Measurements from ENCODE around the gene KLHL8.

The KLHL8 gene

GRCh38 chr4:87126056-87126455 is 94.4 kb downstream of the KLHL8 start:
- H3K36me3 ChIP-seq (replicated peaks; ENCODE audit: low read depth, low read length): peaks cover 41% of the 10 kb centered on the region
- no peak overlapping the region for H2AFZ ChIP-seq (ENCODE audit: low read depth, low read length)
- no peaks in the 10 kb centered on the region for H3K9me3 ChIP-seq (ENCODE audit: insufficient read depth, low read length)
- H3K4me2 ChIP-seq (ENCODE audit: low read length): no peak overlapping the region
- no peak overlapping the region for H3K27ac ChIP-seq (ENCODE audit: low read length)
- no peak for TF ChIP-seq EZH2phosphoT487 (IDR thresholded peaks at IDR 0.05; ENCODE audit: low read depth)
- H3K9ac ChIP-seq (ENCODE audit: low read length): no peak overlapping the region
- H3K27me3 ChIP-seq (ENCODE audit: low read depth, low read length): no peaks in the 10 kb centered on the region
- H3K4me3 ChIP-seq (ENCODE audit: low read length): no peak overlapping the region
- H3K4me1 ChIP-seq (ENCODE audit: low read length): no peaks in the 10 kb centered on the region; the same call in 1 of the 2 replicates
- H4K20me1 ChIP-seq (ENCODE audit: insufficient read depth, low read length): no peaks in the 10 kb centered on the region
- H3K79me2 ChIP-seq (ENCODE audit: low read length): no peaks in the 10 kb centered on the region

DNA sequence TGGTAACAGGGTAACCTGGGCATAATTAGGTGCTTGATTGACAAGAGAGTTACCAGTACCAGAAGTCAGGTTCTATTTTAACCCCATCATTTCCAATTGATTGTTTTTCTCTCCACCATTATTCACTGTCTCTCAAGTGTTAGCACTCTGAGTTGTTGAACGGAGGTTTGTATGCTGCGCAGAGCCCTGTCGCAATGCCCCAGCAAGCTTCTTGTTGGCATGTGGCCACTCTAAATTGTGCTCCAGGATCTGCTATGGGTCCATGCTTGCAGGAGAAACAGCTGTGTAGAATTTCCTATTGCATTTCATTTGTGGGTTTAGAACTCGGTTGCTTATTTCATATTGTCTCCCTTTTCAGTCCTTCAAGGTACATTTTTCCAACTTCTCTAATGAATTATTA is 98.2 kb downstream of the KLHL8 start:
- no peak overlapping the region for H3K4me2 ChIP-seq (ENCODE audit: low read length)
- H3K27ac ChIP-seq (ENCODE audit: low read length): no peak overlapping the region
- no peaks in the 10 kb centered on the region for H3K27me3 ChIP-seq (ENCODE audit: low read depth, low read length)
- no peaks in the 10 kb centered on the region for H3K79me2 ChIP-seq (ENCODE audit: low read length)
- no peaks in the 10 kb centered on the region for H3K9me3 ChIP-seq (ENCODE audit: insufficient read depth, low read length)
- no peak overlapping the region for H2AFZ ChIP-seq (ENCODE audit: low read depth, low read length)
- H4K20me1 ChIP-seq (ENCODE audit: insufficient read depth, low read length): no peaks in the 10 kb centered on the region; the same call in 1 of the 2 replicates
- H3K4me1 ChIP-seq (ENCODE audit: low read length): peaks cover 25% of the 10 kb centered on the region
- H3K4me3 ChIP-seq (ENCODE audit: low read length): no peak overlapping the region
- TF ChIP-seq EZH2phosphoT487 (IDR thresholded peaks at IDR 0.05; ENCODE audit: low read depth): no peak
- TF ChIP-seq, protein P1, sequence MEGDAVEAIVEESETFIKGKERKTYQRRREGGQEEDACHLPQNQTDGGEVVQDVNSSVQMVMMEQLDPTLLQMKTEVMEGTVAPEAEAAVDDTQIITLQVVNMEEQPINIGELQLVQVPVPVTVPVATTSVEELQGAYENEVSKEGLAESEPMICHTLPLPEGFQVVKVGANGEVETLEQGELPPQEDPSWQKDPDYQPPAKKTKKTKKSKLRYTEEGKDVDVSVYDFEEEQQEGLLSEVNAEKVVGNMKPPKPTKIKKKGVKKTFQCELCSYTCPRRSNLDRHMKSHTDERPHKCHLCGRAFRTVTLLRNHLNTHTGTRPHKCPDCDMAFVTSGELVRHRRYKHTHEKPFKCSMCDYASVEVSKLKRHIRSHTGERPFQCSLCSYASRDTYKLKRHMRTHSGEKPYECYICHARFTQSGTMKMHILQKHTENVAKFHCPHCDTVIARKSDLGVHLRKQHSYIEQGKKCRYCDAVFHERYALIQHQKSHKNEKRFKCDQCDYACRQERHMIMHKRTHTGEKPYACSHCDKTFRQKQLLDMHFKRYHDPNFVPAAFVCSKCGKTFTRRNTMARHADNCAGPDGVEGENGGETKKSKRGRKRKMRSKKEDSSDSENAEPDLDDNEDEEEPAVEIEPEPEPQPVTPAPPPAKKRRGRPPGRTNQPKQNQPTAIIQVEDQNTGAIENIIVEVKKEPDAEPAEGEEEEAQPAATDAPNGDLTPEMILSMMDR (IDR thresholded peaks at IDR 0.05; ENCODE audit: low read depth, low read length): no peak
- H3K9ac ChIP-seq (ENCODE audit: low read length): no peak overlapping the region
- peaks cover 40% of the 10 kb centered on the region for H3K36me3 ChIP-seq (replicated peaks; ENCODE audit: low read depth, low read length)

GRCh38 chr4:87121341-87122065 is 98.9 kb downstream of the KLHL8 start:
- peaks cover 25% of the 10 kb centered on the region for H3K4me1 ChIP-seq (ENCODE audit: low read length)
- no peak overlapping the region for H3K9ac ChIP-seq (ENCODE audit: low read length)
- H3K27me3 ChIP-seq (ENCODE audit: low read depth, low read length): no peaks in the 10 kb centered on the region
- no peaks in the 10 kb centered on the region; the same call in 1 of the 2 replicates for H4K20me1 ChIP-seq (ENCODE audit: insufficient read depth, low read length)
- TF ChIP-seq, protein P1 (IDR thresholded peaks at IDR 0.05; ENCODE audit: low read depth, low read length): no peak
- no peak for TF ChIP-seq EZH2phosphoT487 (IDR thresholded peaks at IDR 0.05; ENCODE audit: low read depth)
- no peak overlapping the region for H3K4me2 ChIP-seq (ENCODE audit: low read length)
- peaks cover 41% of the 10 kb centered on the region for H3K36me3 ChIP-seq (replicated peaks; ENCODE audit: low read depth, low read length)
- H3K27ac ChIP-seq (ENCODE audit: low read length): no peak overlapping the region
- H3K79me2 ChIP-seq (ENCODE audit: low read length): no peaks in the 10 kb centered on the region
- no peaks in the 10 kb centered on the region for H3K9me3 ChIP-seq (ENCODE audit: insufficient read depth, low read length)
- H2AFZ ChIP-seq (ENCODE audit: low read depth, low read length): no peak overlapping the region
- H3K4me3 ChIP-seq (ENCODE audit: low read length): no peak overlapping the region

GRCh38 chr4:87120411-87121162 is 99.8 kb downstream of the KLHL8 start:
- H2AFZ ChIP-seq (ENCODE audit: low read depth, low read length): no peak overlapping the region
- no peak for TF ChIP-seq EZH2phosphoT487 (IDR thresholded peaks at IDR 0.05; ENCODE audit: low read depth)
- TF ChIP-seq, protein P1 (IDR thresholded peaks at IDR 0.05; ENCODE audit: low read depth, low read length): no peak
- H3K36me3 ChIP-seq (replicated peaks; ENCODE audit: low read depth, low read length): peaks cover 41% of the 10 kb centered on the region

More at GRCh38 chr4:87120411-87121162, 99.8 kb downstream of the KLHL8 start:
- no peak overlapping the region for H3K9ac ChIP-seq (ENCODE audit: low read length)
- H3K27ac ChIP-seq (ENCODE audit: low read length): peak overlapping the region; percentile 44
- H3K4me3 ChIP-seq (ENCODE audit: low read length): no peak overlapping the region
- no peaks in the 10 kb centered on the region for H3K27me3 ChIP-seq (ENCODE audit: low read depth, low read length)
- peaks cover 25% of the 10 kb centered on the region for H3K4me1 ChIP-seq (ENCODE audit: low read length)
- H3K79me2 ChIP-seq (ENCODE audit: low read length): no peaks in the 10 kb centered on the region
- peak overlapping the region; percentile 49 for H3K4me2 ChIP-seq (ENCODE audit: low read length)
- H3K9me3 ChIP-seq (ENCODE audit: insufficient read depth, low read length): no peaks in the 10 kb centered on the region
- H4K20me1 ChIP-seq (ENCODE audit: insufficient read depth, low read length): no peaks in the 10 kb centered on the region; the same call in 1 of the 2 replicates

All from OCI-LY3 (cell line).